B cell (primary cell): ENCODE results near the gene TYRP1.

ENCODE experiments used
- CTCF ChIP-seq: fragments of 200-600 bp; IDR thresholded peaks from one replicate; pipeline ENCODE4 v1.8.0; 2022; ENCODE audit warnings: antibody characterized with exemption, mild to moderate bottlenecking
- EZH2 ChIP-seq: IDR thresholded peaks from 2 replicates; pipeline ENCODE4 v1.6.1; 2012; ENCODE audit warnings: borderline replicate concordance, low read depth, mild to moderate bottlenecking, moderate library complexity, low read length; ENCODE audit not compliant: insufficient read depth, poor library complexity, severe bottlenecking

- TF ChIP-seq CTCF (no peak), EZH2 (no peak)
Observed at GRCh38 chr9:12720551-12720950, 27.4 kb downstream of the TYRP1 start.
